ENCODE results near the gene DNAAF8.

GRCh38 chr16:4790871-4791270 lies 56.5 kb downstream of the DNAAF8 start:
- no peak for TF ChIP-seq POLR2A (IDR thresholded peaks at IDR 0.05; ENCODE audit: low read length)
- no peak for TF ChIP-seq GATA1 (IDR thresholded peaks at IDR 0.05; ENCODE audit: low read depth, low read length)
